Measurements from ENCODE around the gene UMAD1. TPM values are rescaled to one million over a fixed set of nuclear protein-coding genes. Genes with fewer than 3 reads are reported as not detected.

UMAD1 gene
- total and polyA plus RNA-seq, 10 donors: 7.6 to 21.2 (median 14.2) TPM

DNA sequence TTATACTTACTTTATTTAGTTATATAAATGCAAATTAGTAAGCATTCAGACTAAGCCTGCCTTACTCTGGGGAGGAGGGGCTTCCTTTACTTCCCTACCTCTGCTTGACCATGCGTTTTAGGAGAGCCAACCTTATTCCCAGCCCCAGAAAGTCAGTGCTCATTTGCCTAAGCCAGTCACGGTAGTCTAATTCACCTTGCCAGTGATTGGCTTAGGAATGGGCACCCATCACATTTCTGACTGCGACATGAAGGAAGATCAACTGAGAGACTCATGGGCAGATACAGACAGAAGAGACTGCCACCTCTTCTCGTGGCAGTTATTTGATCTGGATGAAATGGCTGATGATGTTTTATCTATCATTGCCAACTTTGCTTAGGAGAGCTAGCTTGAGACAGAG lies 48.4 kb downstream of the UMAD1 start:
- Histone ChIP-seq H3K27ac (peak overlapping the region in 4 of 8 donors; percentile 41 to 73 (median 52)), H3K4me1 (peaks cover 5 to 30% (median 13%) of the 10 kb centered on the region in 6 donors), H3K36me3 (no peaks in the 10 kb centered on the region), H3K9me3 (no peaks in the 10 kb centered on the region), H3K27me3 (replicated peaks in 1 of 7) (no peaks in the 10 kb centered on the region), H3K4me3 (no peak overlapping the region)
- intact Hi-C loops (cut with DNase I; ENCODE audit: low total_unique reads): loop anchor here (5.0 to 10.0 kb wide), 2 partner anchors 78 to 526 kb away; no protein-coding TSS in a partner anchor
- no peak for TF ChIP-seq POLR2A (IDR thresholded peaks at IDR 0.05)
- no peak for TF ChIP-seq POLR2AphosphoS5 (IDR thresholded peaks at IDR 0.05)
- WGBS, 5 donors: 86 to 97% (median 93%) methylated on average over 4 of the region's 4 CpGs
- DNase-seq: no peak

DNA sequence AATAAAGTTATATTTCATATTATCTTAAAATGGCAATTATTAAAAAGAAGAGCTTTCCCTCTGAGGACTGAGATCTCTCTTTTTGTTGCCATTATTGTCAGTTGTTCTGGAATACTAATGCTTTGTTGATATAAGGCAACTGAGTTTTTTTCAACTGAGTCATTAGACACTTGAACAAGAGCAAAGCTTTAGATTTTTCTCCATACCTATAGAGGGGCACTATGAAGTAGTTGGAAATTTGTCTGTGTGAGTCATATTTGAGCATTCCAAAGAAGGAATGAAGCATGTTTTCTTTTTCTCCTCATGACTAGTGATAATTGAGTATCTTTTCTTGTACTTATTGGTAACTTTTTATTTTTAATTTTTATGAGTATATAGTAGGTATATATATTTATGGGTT lies 53.3 kb downstream of the UMAD1 start:
- Histone ChIP-seq H3K36me3 (no peaks in the 10 kb centered on the region), H3K9me3 (peaks cover 0 to 3% (median 0%) of the 10 kb centered on the region in 8 donors), H3K27ac (no peak overlapping the region), H3K4me1 (peaks cover 0 to 30% (median under 1%) of the 10 kb centered on the region in 6 donors), H3K4me3 (no peak overlapping the region), H3K27me3 (replicated peaks in 1 of 7) (no peaks in the 10 kb centered on the region)
- intact Hi-C loops (cut with DNase I; ENCODE audit: low total_unique reads): no loop called here
- TF ChIP-seq POLR2AphosphoS5 (IDR thresholded peaks at IDR 0.05) (no peak), POLR2A (IDR thresholded peaks at IDR 0.05) (no peak)
- TF ChIP-seq, protein P1, sequence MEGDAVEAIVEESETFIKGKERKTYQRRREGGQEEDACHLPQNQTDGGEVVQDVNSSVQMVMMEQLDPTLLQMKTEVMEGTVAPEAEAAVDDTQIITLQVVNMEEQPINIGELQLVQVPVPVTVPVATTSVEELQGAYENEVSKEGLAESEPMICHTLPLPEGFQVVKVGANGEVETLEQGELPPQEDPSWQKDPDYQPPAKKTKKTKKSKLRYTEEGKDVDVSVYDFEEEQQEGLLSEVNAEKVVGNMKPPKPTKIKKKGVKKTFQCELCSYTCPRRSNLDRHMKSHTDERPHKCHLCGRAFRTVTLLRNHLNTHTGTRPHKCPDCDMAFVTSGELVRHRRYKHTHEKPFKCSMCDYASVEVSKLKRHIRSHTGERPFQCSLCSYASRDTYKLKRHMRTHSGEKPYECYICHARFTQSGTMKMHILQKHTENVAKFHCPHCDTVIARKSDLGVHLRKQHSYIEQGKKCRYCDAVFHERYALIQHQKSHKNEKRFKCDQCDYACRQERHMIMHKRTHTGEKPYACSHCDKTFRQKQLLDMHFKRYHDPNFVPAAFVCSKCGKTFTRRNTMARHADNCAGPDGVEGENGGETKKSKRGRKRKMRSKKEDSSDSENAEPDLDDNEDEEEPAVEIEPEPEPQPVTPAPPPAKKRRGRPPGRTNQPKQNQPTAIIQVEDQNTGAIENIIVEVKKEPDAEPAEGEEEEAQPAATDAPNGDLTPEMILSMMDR (IDR thresholded peaks at IDR 0.05 in 8 of 11, conservative IDR thresholded peaks at IDR 0.05 in 3 of 11): no peak
- no peak for DNase-seq

DNA sequence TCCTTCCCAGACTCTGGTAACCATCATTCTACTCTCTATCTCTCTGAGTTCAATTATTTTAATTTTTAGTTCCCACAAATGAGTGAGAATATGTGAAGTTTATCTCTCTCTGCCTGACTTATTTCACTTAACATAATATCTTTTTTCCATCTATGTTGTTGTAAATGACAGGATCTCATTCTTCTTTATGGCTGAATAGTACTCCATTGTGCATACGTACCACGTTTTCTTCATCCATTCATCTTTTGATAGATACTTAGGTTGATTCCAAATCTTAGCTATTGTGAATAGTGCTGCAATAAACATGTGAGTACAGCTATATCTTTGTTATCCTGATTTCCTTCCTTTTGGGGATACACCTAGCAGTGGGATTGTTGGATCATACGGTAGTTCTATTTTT lies 54.0 kb downstream of the UMAD1 start:
- H3K9me3 ChIP-seq: peaks cover 0 to 3% (median 0%) of the 10 kb centered on the region in 8 donors
- no peak overlapping the region for H3K27ac ChIP-seq
- peaks cover 0 to 31% (median 5%) of the 10 kb centered on the region in 6 donors for H3K4me1 ChIP-seq
- no peak for DNase-seq
- no peaks in the 10 kb centered on the region for H3K36me3 ChIP-seq
- H3K4me3 ChIP-seq: no peak overlapping the region
- intact Hi-C loops (cut with DNase I; ENCODE audit: low total_unique reads): no loop called here
- 67 to 83% (median 78%) methylated on average over 3 of the region's 3 CpGs for WGBS, 5 donors
- H3K27me3 ChIP-seq (replicated peaks in 1 of 7): no peaks in the 10 kb centered on the region
- no peak for TF ChIP-seq POLR2AphosphoS5 (IDR thresholded peaks at IDR 0.05)
- TF ChIP-seq, protein P1 (IDR thresholded peaks at IDR 0.05 in 8 of 11, conservative IDR thresholded peaks at IDR 0.05 in 3 of 11): no peak
- no peak for TF ChIP-seq POLR2A (IDR thresholded peaks at IDR 0.05)

DNA sequence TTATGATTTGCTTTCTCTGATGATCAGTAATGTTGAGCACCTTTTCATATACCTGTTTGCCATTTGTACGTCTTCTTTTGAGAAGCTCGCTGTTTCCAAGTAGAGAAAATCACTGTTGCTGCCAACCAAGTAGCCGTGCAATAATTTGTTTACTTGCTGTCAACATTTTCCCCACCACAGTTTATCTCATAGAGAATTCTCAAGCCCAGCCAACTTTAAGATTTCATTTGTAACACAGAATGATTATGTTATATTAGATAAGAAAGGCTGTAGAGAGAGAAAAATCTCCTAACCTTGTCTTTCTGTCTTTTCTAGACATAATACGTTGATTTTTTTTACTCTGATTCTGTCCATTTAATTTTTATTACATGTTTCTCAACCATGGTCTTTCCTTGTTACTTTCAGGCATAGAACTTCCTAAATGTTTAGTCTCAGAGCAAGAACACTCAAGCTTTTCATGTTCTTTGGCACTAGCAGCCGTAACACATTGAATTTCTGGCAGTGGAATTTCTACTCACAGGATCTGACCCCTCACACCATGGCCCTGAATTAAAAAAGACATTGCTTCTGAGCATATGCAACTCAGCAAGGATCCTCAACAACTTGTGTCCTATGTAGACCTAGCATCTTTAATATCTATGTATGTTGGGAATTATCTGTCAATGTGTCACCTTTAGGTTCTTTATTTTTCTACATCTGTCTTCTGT lies 54.7 kb downstream of the UMAD1 start:
- Histone ChIP-seq H3K4me3 (no peak overlapping the region), H3K27ac (no peak overlapping the region), H3K4me1 (peaks cover 0 to 38% (median 6%) of the 10 kb centered on the region in 6 donors), H3K9me3 (peaks cover 0 to 3% (median 0%) of the 10 kb centered on the region in 8 donors), H3K27me3 (replicated peaks in 1 of 7) (no peaks in the 10 kb centered on the region), H3K36me3 (no peaks in the 10 kb centered on the region)
- intact Hi-C loops (cut with DNase I; ENCODE audit: low total_unique reads): no loop called here
- no peak for TF ChIP-seq POLR2AphosphoS5 (IDR thresholded peaks at IDR 0.05)
- no peak for TF ChIP-seq POLR2A (IDR thresholded peaks at IDR 0.05)
- TF ChIP-seq, protein P1 (IDR thresholded peaks at IDR 0.05 in 8 of 11, conservative IDR thresholded peaks at IDR 0.05 in 3 of 11): no peak
- WGBS, 5 donors: 77 to 92% (median 79%) methylated on average over 5 of the region's 5 CpGs
- no peak for DNase-seq
